Keratinocyte (primary cell): ENCODE measurements around the gene SLC27A4. TPM values are rescaled to one million over a fixed set of nuclear protein-coding genes. Genes with fewer than 3 reads are reported as not detected.

Source experiments
- DNase-seq: peaks from one replicate; pipeline ENCODE4 v3.0.0-alpha.2; 2011; ENCODE audit warnings: low read depth, missing footprints, low spot score
- FAIRE-seq: peaks from 2 replicates; lab custom pipeline; 2011; peaks lifted over from hg19 to GRCh38; lab: Jason Lieb, UNC
- H2AFZ ChIP-seq: 2 replicates; pipeline ENCODE4 v1.6.0; 2012; ENCODE audit warnings: low read length, control low read depth, inconsistent platforms; ENCODE audit not compliant: control insufficient read depth
- H3K27ac ChIP-seq: 2 replicates; pipeline ENCODE4 v1.5.1; 2011; ENCODE audit warnings: low read length; ENCODE audit not compliant: control insufficient read depth, insufficient read depth
- H3K27me3 ChIP-seq: 3 replicates; pipeline ENCODE4 v1.6.0; 2011; ENCODE audit warnings: low read length; ENCODE audit not compliant: control insufficient read depth, insufficient read depth; ENCODE audit errors: extremely low read depth
- H3K36me3 ChIP-seq, 2 experiments: 2 replicates in 1 of 2; 3 replicates in 1 of 2; pipeline ENCODE4 v1.5.1; 2011; ENCODE audit warnings: low read length in 2 of 2, mild to moderate bottlenecking in 1 of 2; ENCODE audit not compliant: control insufficient read depth in 2 of 2, insufficient read depth in 2 of 2; ENCODE audit errors: extremely low read depth in 1 of 2
- H3K4me1 ChIP-seq: 3 replicates; pipeline ENCODE4 v1.5.1; 2011; ENCODE audit warnings: low read length; ENCODE audit not compliant: control insufficient read depth, insufficient read depth; ENCODE audit errors: extremely low read depth
- H3K4me2 ChIP-seq: 3 replicates; pipeline ENCODE4 v1.6.0; 2011; ENCODE audit warnings: low read depth, low read length; ENCODE audit not compliant: control insufficient read depth, insufficient read depth; ENCODE audit errors: extremely low read depth
- H3K4me3 ChIP-seq, 3 experiments: fragments of 200-600 bp in 1 of 3; sonication (generic) in 1 of 3; 2 replicates in 2 of 3; 3 replicates in 1 of 3; pipeline ENCODE4 v1.5.1; 2011 to 2016; ENCODE audit warnings: low read length in 3 of 3, mild to moderate bottlenecking in 3 of 3, control low read depth in 2 of 3, inconsistent platforms in 1 of 3, low read depth in 1 of 3, mixed read lengths in 1 of 3, mixed run types in 1 of 3, moderate library complexity in 1 of 3; ENCODE audit not compliant: control insufficient read depth in 2 of 3, insufficient read depth in 2 of 3; ENCODE audit errors: extremely low read depth in 1 of 3
- H3K79me2 ChIP-seq: 2 replicates; pipeline ENCODE4 v1.6.0; 2012; ENCODE audit warnings: low read length; ENCODE audit not compliant: control insufficient read depth, insufficient read depth
- H3K9ac ChIP-seq: 3 replicates; pipeline ENCODE4 v1.6.0; 2011; ENCODE audit warnings: low read length; ENCODE audit not compliant: control insufficient read depth, insufficient read depth; ENCODE audit errors: extremely low read depth
- H3K9me1 ChIP-seq: 3 replicates; pipeline ENCODE4 v1.6.0; 2011; ENCODE audit warnings: low read length; ENCODE audit not compliant: control insufficient read depth, insufficient read depth; ENCODE audit errors: extremely low read depth
- H3K9me3 ChIP-seq: 2 replicates; pipeline ENCODE4 v1.5.1; 2012; ENCODE audit warnings: low read depth, low read length; ENCODE audit not compliant: control insufficient read depth
- H4K20me1 ChIP-seq: 3 replicates; pipeline ENCODE4 v1.6.0; 2011; ENCODE audit warnings: low read length; ENCODE audit not compliant: control insufficient read depth, insufficient read depth; ENCODE audit errors: extremely low read depth
- EZH2 ChIP-seq: IDR thresholded peaks from one replicate; pipeline ENCODE4 v1.6.1; 2012; ENCODE audit warnings: inconsistent platforms, mild to moderate bottlenecking, low read length, moderate library complexity
- dilution Hi-C: fragments of 300-500 bp; cut with MboI; formaldehyde crosslinking; loops from one replicate; pipeline ENCODE4 v1.7.0; 2020; ENCODE audit warnings: low sequenced_read_pairs; ENCODE audit not compliant: extremely low pct_ligation_motif_present
- polyA plus RNA-seq, 5 experiments: library from polyadenylated mRNA; depleted of rRNA in 3 of 5; stranded (reverse) in 3 of 5; stranded (forward) in 1 of 5; unstranded in 1 of 5; fragments of >200 nt; gene quantifications; 1 replicate in 1 of 5; 2 replicates in 3 of 5; 3 replicates in 1 of 5; pipeline versions ENCODE4 v1.2.1 to v1.2.3, GENCODE V29; 2011 to 2012; ENCODE audit warnings: missing spikeins in 2 of 5, low read depth in 1 of 5, low replicate concordance in 1 of 5
- TF ChIP-seq, protein P1 (sequence below), 3 experiments: IDR thresholded peaks in 1 of 3; conservative IDR thresholded peaks in 1 of 3; optimal IDR thresholded peaks in 1 of 3; 2 replicates in 2 of 3; 3 replicates in 1 of 3; pipeline versions ENCODE3 to v1.5.1; 2011; ENCODE audit warnings: low read length in 3 of 3, mild to moderate bottlenecking in 3 of 3, moderate library complexity in 2 of 3, control low read depth in 1 of 3, inconsistent platforms in 1 of 3; ENCODE audit not compliant: insufficient read depth in 2 of 3; ENCODE audit errors: extremely low read depth in 1 of 3

The SLC27A4 gene
- polyA plus RNA-seq, 1 donor (not counting 4 experiments of a cell fraction or from before 2014, with no cell fraction given), result 17.3 TPM

DNA sequence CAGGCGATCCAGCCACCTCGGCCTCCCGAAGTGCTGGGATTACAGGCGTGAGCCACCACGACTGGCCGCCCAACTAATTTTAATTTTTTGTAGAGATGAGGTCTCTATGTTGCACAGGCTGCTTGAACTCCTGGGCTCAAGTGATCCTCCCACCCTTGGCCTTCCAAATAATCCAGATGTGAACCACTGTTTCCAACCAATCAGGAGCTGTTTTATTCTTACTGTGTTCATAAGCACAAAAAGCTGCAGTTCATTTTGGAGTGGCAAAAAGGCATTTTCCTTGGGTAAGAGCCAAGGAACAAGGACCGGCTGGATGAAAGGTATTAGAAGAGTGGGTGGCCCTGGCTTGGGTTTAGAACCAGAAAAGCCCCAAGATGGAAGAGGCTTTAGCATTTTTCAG, 5.2 kb upstream of the SLC27A4 start:
- Histone ChIP-seq H3K9me1 (no peaks in the 10 kb centered on the region), H3K4me2 (no peak overlapping the region), H3K79me2 (no peaks in the 10 kb centered on the region), H3K27me3 (no peaks in the 10 kb centered on the region), H3K4me1 (no peaks in the 10 kb centered on the region), H3K27ac (no peak overlapping the region), H3K9me3 (no peaks in the 10 kb centered on the region), H3K9ac (no peak overlapping the region), H2AFZ (no peak overlapping the region), H3K36me3 (peaks cover 3 to 10% of the 10 kb centered on the region in 2 experiments), H3K4me3 (no peak overlapping the region), H4K20me1 (no peaks in the 10 kb centered on the region)
- no peak for FAIRE-seq
- no peak for TF ChIP-seq EZH2
- TF ChIP-seq, protein P1, sequence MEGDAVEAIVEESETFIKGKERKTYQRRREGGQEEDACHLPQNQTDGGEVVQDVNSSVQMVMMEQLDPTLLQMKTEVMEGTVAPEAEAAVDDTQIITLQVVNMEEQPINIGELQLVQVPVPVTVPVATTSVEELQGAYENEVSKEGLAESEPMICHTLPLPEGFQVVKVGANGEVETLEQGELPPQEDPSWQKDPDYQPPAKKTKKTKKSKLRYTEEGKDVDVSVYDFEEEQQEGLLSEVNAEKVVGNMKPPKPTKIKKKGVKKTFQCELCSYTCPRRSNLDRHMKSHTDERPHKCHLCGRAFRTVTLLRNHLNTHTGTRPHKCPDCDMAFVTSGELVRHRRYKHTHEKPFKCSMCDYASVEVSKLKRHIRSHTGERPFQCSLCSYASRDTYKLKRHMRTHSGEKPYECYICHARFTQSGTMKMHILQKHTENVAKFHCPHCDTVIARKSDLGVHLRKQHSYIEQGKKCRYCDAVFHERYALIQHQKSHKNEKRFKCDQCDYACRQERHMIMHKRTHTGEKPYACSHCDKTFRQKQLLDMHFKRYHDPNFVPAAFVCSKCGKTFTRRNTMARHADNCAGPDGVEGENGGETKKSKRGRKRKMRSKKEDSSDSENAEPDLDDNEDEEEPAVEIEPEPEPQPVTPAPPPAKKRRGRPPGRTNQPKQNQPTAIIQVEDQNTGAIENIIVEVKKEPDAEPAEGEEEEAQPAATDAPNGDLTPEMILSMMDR (optimal IDR thresholded peaks at IDR 0.05 in 1 of 3, IDR thresholded peaks at IDR 0.05 in 1 of 3, conservative IDR thresholded peaks at IDR 0.05 in 1 of 3; ENCODE audit: extremely low read depth in 1 of 3, insufficient read depth in 2 of 3, low read length in 3 of 3), result no peak
- DNase-seq, result no peak
- dilution Hi-C loops, result no loop called here

DNA sequence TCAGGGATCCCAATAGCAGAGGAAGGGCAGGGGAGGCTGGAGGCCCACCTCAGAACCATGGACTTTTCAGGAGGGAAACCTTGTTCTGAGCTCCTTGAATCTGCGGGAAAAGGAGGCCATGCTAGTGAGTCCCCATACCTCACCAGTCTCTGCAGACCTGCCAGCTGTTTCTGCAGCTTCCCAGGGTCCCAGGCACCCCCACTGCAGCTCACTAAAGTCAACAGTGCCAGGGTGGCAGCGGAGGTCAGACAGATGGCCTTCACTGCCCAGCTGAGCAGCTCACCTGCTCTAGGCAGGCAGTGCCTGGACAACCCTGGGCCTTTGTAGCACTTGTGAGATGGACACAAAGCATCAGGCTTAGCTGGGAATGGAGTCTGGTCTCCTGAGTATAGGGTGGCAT, 4.4 kb upstream of the SLC27A4 start:
- no peak overlapping the region for H2AFZ ChIP-seq
- H4K20me1 ChIP-seq, result no peaks in the 10 kb centered on the region
- H3K27me3 ChIP-seq, result no peaks in the 10 kb centered on the region
- no peaks in the 10 kb centered on the region for H3K4me1 ChIP-seq
- dilution Hi-C loops, result no loop called here
- H3K79me2 ChIP-seq, result peaks cover 2% of the 10 kb centered on the region
- FAIRE-seq (no peak), DNase-seq (no peak)
- H3K4me3 ChIP-seq, result no peak overlapping the region
- no peak overlapping the region for H3K27ac ChIP-seq
- peaks cover 3 to 10% of the 10 kb centered on the region in 2 experiments for H3K36me3 ChIP-seq
- TF ChIP-seq, protein P1 (optimal IDR thresholded peaks at IDR 0.05 in 1 of 3, IDR thresholded peaks at IDR 0.05 in 1 of 3, conservative IDR thresholded peaks at IDR 0.05 in 1 of 3; ENCODE audit: extremely low read depth in 1 of 3, insufficient read depth in 2 of 3, low read length in 3 of 3), result no peak
- TF ChIP-seq EZH2, result no peak
- H3K9me1 ChIP-seq, result no peaks in the 10 kb centered on the region
- no peaks in the 10 kb centered on the region for H3K9me3 ChIP-seq
- no peak overlapping the region for H3K4me2 ChIP-seq
- H3K9ac ChIP-seq, result no peak overlapping the region
